Epithelial cell of esophagus (primary cell): ENCODE measurements around the gene RGS19.
"Not testable (repeated sequence)": the region's sequence is repeated elsewhere in the genome, so short reads cannot be mapped to it uniquely, and the experiment has no call there.

ENCODE experiments used
- DNase-seq: peaks from one replicate; pipeline ENCODE4 v3.0.0; 2010; ENCODE audit warnings: low read depth
- H3K4me3 ChIP-seq: 2 replicates; pipeline ENCODE4 v1.5.1; 2011; ENCODE audit warnings: mild to moderate bottlenecking, low read length, control low read depth
- TF ChIP-seq, protein P1 (sequence below): IDR thresholded peaks from 2 replicates; pipeline ENCODE4 v1.5.1; 2011; ENCODE audit warnings: low read depth, mild to moderate bottlenecking, low read length, control low read depth, inconsistent platforms; ENCODE audit not compliant: insufficient read depth; ENCODE audit errors: missing control alignments

The RGS19 gene

DNA sequence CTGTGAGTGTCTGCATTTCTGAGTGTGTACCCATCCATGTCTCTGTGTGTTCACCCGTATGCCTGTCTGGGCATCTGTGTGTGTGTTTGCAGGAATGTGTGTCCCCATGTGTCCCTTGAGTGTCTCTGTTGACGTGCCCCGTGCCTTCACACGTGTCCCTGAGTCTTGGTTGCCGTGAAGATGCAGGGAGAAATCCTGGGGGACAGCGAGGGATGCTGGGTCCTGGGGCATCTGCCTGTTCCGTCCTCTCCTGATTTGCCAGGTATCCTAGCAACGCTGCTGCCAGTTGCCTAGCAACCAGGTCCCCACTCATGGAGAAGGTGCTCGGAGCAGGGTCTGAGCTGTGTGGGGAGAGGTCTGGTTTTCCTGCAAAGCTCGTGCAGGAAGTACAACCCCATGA lies 10.8 kb upstream of the RGS19 start:
- H3K4me3 ChIP-seq = no peak overlapping the region
- TF ChIP-seq, protein P1, sequence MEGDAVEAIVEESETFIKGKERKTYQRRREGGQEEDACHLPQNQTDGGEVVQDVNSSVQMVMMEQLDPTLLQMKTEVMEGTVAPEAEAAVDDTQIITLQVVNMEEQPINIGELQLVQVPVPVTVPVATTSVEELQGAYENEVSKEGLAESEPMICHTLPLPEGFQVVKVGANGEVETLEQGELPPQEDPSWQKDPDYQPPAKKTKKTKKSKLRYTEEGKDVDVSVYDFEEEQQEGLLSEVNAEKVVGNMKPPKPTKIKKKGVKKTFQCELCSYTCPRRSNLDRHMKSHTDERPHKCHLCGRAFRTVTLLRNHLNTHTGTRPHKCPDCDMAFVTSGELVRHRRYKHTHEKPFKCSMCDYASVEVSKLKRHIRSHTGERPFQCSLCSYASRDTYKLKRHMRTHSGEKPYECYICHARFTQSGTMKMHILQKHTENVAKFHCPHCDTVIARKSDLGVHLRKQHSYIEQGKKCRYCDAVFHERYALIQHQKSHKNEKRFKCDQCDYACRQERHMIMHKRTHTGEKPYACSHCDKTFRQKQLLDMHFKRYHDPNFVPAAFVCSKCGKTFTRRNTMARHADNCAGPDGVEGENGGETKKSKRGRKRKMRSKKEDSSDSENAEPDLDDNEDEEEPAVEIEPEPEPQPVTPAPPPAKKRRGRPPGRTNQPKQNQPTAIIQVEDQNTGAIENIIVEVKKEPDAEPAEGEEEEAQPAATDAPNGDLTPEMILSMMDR = no peak
- DNase-seq = no peak

DNA sequence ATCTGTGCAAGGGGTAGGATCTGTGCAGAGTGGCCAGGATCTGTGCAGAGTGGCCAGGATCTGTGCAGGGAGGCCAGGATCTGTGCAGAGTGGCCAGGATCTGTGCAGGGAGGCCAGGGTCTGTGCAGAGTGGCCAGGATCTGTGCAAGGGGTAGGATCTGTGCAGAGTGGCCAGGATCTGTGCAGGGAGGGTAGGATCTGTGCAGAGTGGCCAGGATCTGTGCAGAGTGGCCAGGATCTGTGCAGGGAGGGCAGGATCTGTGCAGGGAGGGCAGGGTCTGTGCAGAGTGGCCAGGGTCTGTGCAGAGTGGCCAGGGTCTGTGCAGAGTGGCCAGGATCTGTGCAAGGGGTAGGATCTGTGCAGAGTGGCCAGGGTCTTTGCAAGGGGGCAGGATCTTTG lies 9.3 kb upstream of the RGS19 start:
- DNase-seq, H3K4me3 ChIP-seq: not testable (repeated sequence)

- not testable (repeated sequence) for DNase-seq, H3K4me3 ChIP-seq
Observed at GRCh38 chr20:64087226-64087825, 8.0 kb upstream of the RGS19 start.

DNA sequence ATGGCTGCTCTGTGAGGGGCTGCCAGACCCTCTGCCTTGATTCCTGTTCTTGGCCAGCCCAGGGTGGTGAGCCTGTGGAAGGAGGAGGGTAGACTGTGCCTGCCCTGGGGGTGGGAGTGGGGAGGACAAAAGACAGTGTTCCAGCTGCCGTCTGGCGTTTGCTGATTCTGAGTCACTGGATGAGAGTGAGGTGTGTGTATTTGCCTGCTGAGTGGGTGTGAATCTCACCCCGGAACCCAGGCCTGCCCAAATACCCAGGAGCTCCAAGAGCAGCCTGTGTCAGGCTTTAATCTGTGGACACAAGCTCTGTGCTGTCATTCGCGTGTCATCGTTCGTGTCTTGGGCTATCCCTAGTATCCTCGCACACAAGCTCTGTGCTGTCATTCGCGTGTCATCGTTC lies 7.5 kb upstream of the RGS19 start:
- DNase-seq = peak; percentile 68
- TF ChIP-seq, protein P1 = no peak
- H3K4me3 ChIP-seq = no peak overlapping the region

- no peak overlapping the region for H3K4me3 ChIP-seq
- TF ChIP-seq, protein P1 = no peak
- no peak for DNase-seq
Observed at GRCh38 chr20:64084685-64085152, 5.4 kb upstream of the RGS19 start.

GRCh38 chr20:64083804-64084684 lies 4.7 kb upstream of the RGS19 start, which contains the start of gene LKAAEAR1:
Gene LKAAEAR1, minus strand, starts transcription at chr20:64084398. Its CDS starts 179 bp downstream, at chr20:64084219.
- DNase-seq = no peak
- TF ChIP-seq, protein P1 = no peak
- H3K4me3 ChIP-seq = peak within 1 kb of the TSS; percentile 27

DNA sequence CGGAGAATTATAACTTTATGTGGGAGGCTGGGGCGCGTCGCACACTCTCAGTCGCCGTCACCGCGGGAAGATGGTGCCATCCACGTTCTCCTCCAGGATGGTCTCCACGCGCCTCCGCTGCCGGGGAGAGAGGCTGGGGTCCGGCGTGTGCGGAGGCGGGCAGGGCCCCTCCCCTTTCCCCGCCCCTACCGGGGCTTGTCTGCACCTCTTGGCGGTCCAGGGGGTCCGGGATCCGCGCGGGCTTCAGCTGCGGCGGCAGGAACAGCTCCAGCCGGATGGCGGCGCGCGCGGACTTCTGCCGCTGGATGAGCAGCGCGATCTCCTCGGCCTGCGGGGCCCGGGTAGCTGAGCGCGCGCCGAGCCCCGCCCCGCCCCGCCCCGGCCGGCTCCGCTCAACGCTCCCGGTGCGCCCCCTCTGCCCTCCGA lies 4.1 kb upstream of the RGS19 start:
- DNase-seq = peak; percentile 82
- TF ChIP-seq, protein P1 = peak; percentile 39
- peak overlapping the region; percentile 27 for H3K4me3 ChIP-seq

DNA sequence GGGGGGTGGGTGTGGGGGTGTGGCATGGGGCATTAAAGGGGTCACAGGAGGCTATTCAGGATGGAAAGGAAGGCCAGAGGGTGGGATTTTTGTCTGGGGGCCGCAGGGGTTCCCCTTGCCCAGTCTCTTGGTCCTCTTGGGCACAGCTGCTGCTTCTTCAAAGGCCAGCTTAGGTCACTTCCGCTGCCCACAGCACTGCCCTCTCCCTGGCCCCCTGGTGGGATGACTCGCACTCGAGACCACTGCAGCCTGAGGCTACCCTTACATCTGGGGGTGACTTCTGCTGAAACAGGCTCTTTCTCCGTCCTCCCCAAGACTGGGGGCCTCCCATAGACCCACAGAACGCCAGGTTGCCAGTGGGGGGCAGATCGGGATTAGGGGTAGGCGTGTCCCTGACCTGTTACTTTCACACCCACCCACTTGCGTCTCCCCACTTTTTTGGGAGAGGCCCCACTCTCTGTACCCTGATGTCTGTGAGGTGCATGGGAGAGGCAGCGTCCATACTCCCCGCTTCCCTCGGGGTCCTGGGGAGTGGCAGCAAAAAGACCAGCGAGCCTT lies 3.6 kb upstream of the RGS19 start:
- DNase-seq = no peak
- no peak overlapping the region for H3K4me3 ChIP-seq
- TF ChIP-seq, protein P1 = no peak
